Right lobe of liver (tissue), 6 donors: ENCODE results near the gene CACNA1S. TPM values are rescaled to one million over a fixed set of nuclear protein-coding genes. Genes with fewer than 3 reads are reported as not detected.

Source experiments
- ATAC-seq, 4 donors: fragments of 200-7000 bp; cut with Tn5 transposase; one replicate each; pipeline ENCODE4 v1.9.1; 2020; ENCODE audit warnings: mild to moderate bottlenecking in 4 of 4, moderate library complexity in 4 of 4
- DNase-seq, 3 donors: peaks; one replicate each; pipeline ENCODE4 v3.0.0-alpha.2; 2020
- H3K27ac ChIP-seq, 3 donors: fragments of 200-600 bp; one replicate each; pipeline ENCODE4 v1.8.0; 2022
- H3K27me3 ChIP-seq, 2 donors: fragments of 200-600 bp; one replicate each; pipeline ENCODE4 v1.8.0; 2022
- H3K36me3 ChIP-seq, 4 donors: fragments of 200-600 bp; sonication (generic) in 1 of 4; one replicate each; pipeline versions ENCODE4 v1.5.1 to v1.8.0; 2017 to 2022; ENCODE audit warnings: control low read depth in 1 of 4
- H3K4me1 ChIP-seq, 4 donors: fragments of 200-600 bp; sonication (generic) in 1 of 4; one replicate each; pipeline versions ENCODE4 v1.5.1 to v1.8.0; 2017 to 2022; ENCODE audit warnings: control low read depth in 1 of 4
- H3K4me3 ChIP-seq, 3 donors: fragments of 200-600 bp; one replicate each; pipeline ENCODE4 v1.8.0; 2022
- H3K9me3 ChIP-seq, 4 donors: fragments of 200-600 bp; sonication (generic) in 1 of 4; one replicate each; pipeline versions ENCODE4 v1.5.1 to v1.8.0; 2017 to 2022; ENCODE audit warnings: control low read depth in 1 of 4
- POLR2A ChIP-seq: fragments of 450-650 bp; IDR thresholded peaks from one replicate; pipeline ENCODE4 v1.6.1; 2017; ENCODE audit warnings: antibody characterized with exemption, mild to moderate bottlenecking
- WGBS: methylation state at CpG from one replicate; pipeline ENCODE4 v1.1.6; 2018; ENCODE audit warnings: low coverage, low lambda C conversion rate; ENCODE audit not compliant: insufficient coverage; ENCODE audit errors: missing lambda C conversion rate; 5-methylcytosine and 5-hydroxymethylcytosine counted together
- intact Hi-C, 2 donors: fragments of 100-400 bp; cut with DNase I; formaldehyde crosslinking; loops; one replicate each; pipeline versions ENCODE4 v1.11.2 to v1.14.1; 2022
- total RNA-seq, 6 experiments: library from RNA; depleted of rRNA in 2 of 6; stranded (reverse); fragments of >200 nt in 2 of 6; fragmentation: NEBNext Ultra II Directional in 3 of 6; extraction: Animal tissue kit (Norgen Biotek cat#: 25700) in 3 of 6; gene quantifications; one replicate each; pipeline versions ENCODE4 v1.1.0 to v1.2.4, GENCODE V29; 2016 to 2023
- TF ChIP-seq, protein P1 (sequence below), 4 donors: fragments of 200-600 bp in 3 of 4; fragments of 450-650 bp in 1 of 4; IDR thresholded peaks; one replicate each; pipeline versions ENCODE4 v1.5.1 to v1.8.0; 2016 to 2022; ENCODE audit warnings: antibody characterized with exemption in 4 of 4, mild to moderate bottlenecking in 2 of 4
- donor health status: DM: no; HTN: yes; CAD: no.
- donor health status: DM: no; HTN: no; CAD: no.
- donor health status: DM: no; HTN: no; CAD: no.
- donor health status: DM: no; HTN: yes; CAD: no.
- donor health status: DM: no; HTN: yes; CAD: no.

The CACNA1S gene
- total RNA-seq, 6 experiments from 2014 or later = 0.12 TPM; not detected in 5

DNA sequence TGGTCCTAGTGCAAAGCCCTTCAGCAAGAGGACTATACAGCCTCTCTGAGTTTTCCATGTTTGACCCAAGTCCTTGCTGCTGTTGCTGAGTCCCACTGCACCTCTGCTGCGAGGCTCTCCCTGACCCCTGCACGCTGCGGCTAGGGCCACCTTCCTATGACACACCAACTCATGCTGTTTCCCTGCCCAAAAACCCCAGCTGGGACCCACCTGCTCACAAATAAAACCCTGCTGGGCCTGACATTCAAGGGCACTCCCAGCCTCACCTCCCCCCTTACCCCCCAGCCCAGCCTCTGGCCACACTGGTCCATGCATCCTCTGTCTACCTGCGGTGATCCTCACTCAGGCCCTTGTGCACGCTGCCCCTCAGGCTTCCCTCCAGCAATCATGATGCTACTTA is 27.1 kb upstream of the CACNA1S start:
- H3K27ac ChIP-seq = no peak overlapping the region
- 100% methylated on average over 2 of the region's 5 CpGs for WGBS
- no peak for ATAC-seq
- H3K4me1 ChIP-seq = no peaks in the 10 kb centered on the region
- no peak for TF ChIP-seq POLR2A
- TF ChIP-seq, protein P1, sequence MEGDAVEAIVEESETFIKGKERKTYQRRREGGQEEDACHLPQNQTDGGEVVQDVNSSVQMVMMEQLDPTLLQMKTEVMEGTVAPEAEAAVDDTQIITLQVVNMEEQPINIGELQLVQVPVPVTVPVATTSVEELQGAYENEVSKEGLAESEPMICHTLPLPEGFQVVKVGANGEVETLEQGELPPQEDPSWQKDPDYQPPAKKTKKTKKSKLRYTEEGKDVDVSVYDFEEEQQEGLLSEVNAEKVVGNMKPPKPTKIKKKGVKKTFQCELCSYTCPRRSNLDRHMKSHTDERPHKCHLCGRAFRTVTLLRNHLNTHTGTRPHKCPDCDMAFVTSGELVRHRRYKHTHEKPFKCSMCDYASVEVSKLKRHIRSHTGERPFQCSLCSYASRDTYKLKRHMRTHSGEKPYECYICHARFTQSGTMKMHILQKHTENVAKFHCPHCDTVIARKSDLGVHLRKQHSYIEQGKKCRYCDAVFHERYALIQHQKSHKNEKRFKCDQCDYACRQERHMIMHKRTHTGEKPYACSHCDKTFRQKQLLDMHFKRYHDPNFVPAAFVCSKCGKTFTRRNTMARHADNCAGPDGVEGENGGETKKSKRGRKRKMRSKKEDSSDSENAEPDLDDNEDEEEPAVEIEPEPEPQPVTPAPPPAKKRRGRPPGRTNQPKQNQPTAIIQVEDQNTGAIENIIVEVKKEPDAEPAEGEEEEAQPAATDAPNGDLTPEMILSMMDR (IDR thresholded peaks at IDR 0.05) = no peak
- intact Hi-C loops = no loop called here
- no peak overlapping the region for H3K4me3 ChIP-seq
- no peaks in the 10 kb centered on the region for H3K9me3 ChIP-seq
- H3K36me3 ChIP-seq = peaks cover 0 to 17% (median 6%) of the 10 kb centered on the region in 4 donors
- H3K27me3 ChIP-seq = no peaks in the 10 kb centered on the region
- DNase-seq = no peak

GRCh38 chr1:201138311-201138840 is 26.1 kb upstream of the CACNA1S start:
- H3K27ac ChIP-seq = no peak overlapping the region
- 100% methylated on average over 2 of the region's 6 CpGs for WGBS
- H3K36me3 ChIP-seq = peaks cover 0 to 8% (median 2%) of the 10 kb centered on the region in 4 donors
- DNase-seq (no peak), ATAC-seq (no peak)
- H3K4me3 ChIP-seq = no peak overlapping the region
- H3K4me1 ChIP-seq = no peaks in the 10 kb centered on the region
- intact Hi-C loops = no loop called here
- no peaks in the 10 kb centered on the region for H3K9me3 ChIP-seq
- TF ChIP-seq, protein P1 (IDR thresholded peaks at IDR 0.05) = no peak
- TF ChIP-seq POLR2A = no peak
- no peaks in the 10 kb centered on the region for H3K27me3 ChIP-seq

DNA sequence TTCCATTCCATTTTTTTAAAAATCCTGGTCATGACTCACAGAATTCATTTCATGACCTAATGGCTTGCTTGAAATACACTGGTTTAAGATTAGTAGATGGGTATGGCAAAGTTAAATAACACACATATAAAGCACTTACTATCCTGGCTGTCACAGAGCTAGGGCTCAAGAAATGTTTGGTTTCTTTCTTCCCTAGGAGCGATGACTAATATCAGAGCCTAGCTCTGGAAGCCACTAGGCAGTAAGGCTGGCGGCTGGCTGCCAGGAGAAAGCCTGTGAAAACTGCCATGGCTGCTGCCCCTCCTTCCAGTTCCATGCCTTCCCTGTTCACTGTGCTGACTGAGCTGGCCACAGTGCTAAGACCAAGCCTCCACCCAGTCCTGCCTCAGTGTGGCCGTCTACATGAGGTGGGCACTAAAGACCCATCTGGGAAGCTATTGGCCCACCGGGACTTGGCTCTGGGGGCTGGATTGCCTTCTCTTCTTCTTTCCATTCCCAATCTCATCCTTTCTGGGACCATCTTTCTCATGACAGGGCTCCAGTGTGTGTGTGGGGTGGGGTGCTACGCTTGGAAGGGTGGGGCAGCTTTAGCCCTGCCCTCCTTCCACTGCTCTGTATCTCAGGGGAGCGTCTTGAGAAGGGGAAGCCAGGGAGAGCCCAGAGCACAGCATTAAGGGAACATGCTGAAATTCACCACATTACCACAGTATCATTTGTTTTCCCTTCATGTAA is 25.5 kb upstream of the CACNA1S start:
- H3K4me1 ChIP-seq = no peaks in the 10 kb centered on the region
- H3K27me3 ChIP-seq = no peaks in the 10 kb centered on the region
- 100% methylated on average over 1 of the region's 6 CpGs for WGBS
- no peak overlapping the region for H3K4me3 ChIP-seq
- H3K27ac ChIP-seq = no peak overlapping the region
- TF ChIP-seq, protein P1 (IDR thresholded peaks at IDR 0.05) = no peak
- TF ChIP-seq POLR2A = no peak
- H3K36me3 ChIP-seq = peaks cover 0 to 5% (median 2%) of the 10 kb centered on the region in 4 donors
- intact Hi-C loops = no loop called here
- ATAC-seq (no peak), DNase-seq (no peak)
- H3K9me3 ChIP-seq = no peaks in the 10 kb centered on the region

GRCh38 chr1:201137024-201137392 is 24.8 kb upstream of the CACNA1S start:
- Histone ChIP-seq H3K4me3 (no peak overlapping the region), H3K27ac (no peak overlapping the region), H3K27me3 (no peaks in the 10 kb centered on the region), H3K9me3 (no peaks in the 10 kb centered on the region), H3K4me1 (no peaks in the 10 kb centered on the region), H3K36me3 (peaks cover 0 to 5% (median 2%) of the 10 kb centered on the region in 4 donors)
- no peak for DNase-seq
- intact Hi-C loops = no loop called here
- WGBS = no CpG with 5 or more reads among the region's 7 CpGs
- TF ChIP-seq, protein P1 (IDR thresholded peaks at IDR 0.05) = no peak
- TF ChIP-seq POLR2A = no peak
- no peak for ATAC-seq
